IMR-90 (cell line): ENCODE results near the gene ORM1. TPM values are rescaled to one million over a fixed set of nuclear protein-coding genes. Genes with fewer than 3 reads are reported as not detected.

ENCODE experiments used
- ATAC-seq: fragments of 200-7000 bp; cut with Tn5 transposase; 2 replicates; pipeline ENCODE4 v1.9.1; 2020; ENCODE audit warnings: low read depth, mild to moderate bottlenecking, moderate library complexity
- BruUV-seq: library from RNA; stranded (reverse); fragments of 400-500 nt; replicated peaks from 2 replicates; lab custom pipeline; 2021; lab: Mats Ljungman, UMichigan
- CTCF ChIA-PET: fragments of 300-600 bp; formaldehyde crosslinking; extraction: SDS; loops from one replicate; lab custom pipeline; 2021; ENCODE audit warnings: antibody characterized with exemption; lab: Yijun Ruan, JAX
- POLR2A ChIA-PET: fragments of 300-600 bp; sonication (Branson Sonifier 250); formaldehyde crosslinking; loops from one replicate; lab custom pipeline; 2022; ENCODE audit warnings: antibody characterized with exemption; ENCODE audit not compliant: unreplicated experiment; lab: Charles Lee
- DNase-seq: peaks from one replicate; pipeline ENCODE4 v3.0.0; 2013
- H2AFZ ChIP-seq: replicated peaks from 2 replicates; pipeline ENCODE3; 2013; ENCODE audit warnings: low read length, mild to moderate bottlenecking; ENCODE audit not compliant: poor library complexity
- H2AK5ac ChIP-seq: 2 replicates; pipeline ENCODE4 v1.6.1; 2013; ENCODE audit warnings: low read depth, low read length, inconsistent platforms
- H2AK9ac ChIP-seq: replicated peaks from 2 replicates; pipeline ENCODE3; 2013; ENCODE audit warnings: mild to moderate bottlenecking, low read depth, low read length, moderate library complexity; ENCODE audit not compliant: poor library complexity
- H2BK120ac ChIP-seq: 2 replicates; pipeline ENCODE4 v1.6.1; 2013; ENCODE audit warnings: low read depth, low read length, inconsistent platforms
- H2BK15ac ChIP-seq: 3 replicates; pipeline ENCODE4 v1.6.1; 2013; ENCODE audit warnings: low read depth, low read length, inconsistent platforms
- H2BK20ac ChIP-seq: 2 replicates; pipeline ENCODE4 v1.6.1; 2013; ENCODE audit warnings: low read depth, mild to moderate bottlenecking, inconsistent platforms, low read length, moderate library complexity
- H2BK5ac ChIP-seq: 2 replicates; pipeline ENCODE4 v1.6.1; 2013; ENCODE audit warnings: mild to moderate bottlenecking, low read depth, low read length, inconsistent platforms; ENCODE audit not compliant: poor library complexity, severe bottlenecking
- H3K14ac ChIP-seq: replicated peaks from 2 replicates; pipeline ENCODE4 v1.6.1; 2013; ENCODE audit warnings: low read depth, low read length, inconsistent platforms
- H3K18ac ChIP-seq: 2 replicates; pipeline ENCODE4 v1.6.1; 2013; ENCODE audit warnings: low read depth, low read length, control low read depth
- H3K23ac ChIP-seq: 2 replicates; pipeline ENCODE4 v1.6.1; 2013; ENCODE audit warnings: low read depth, low read length, inconsistent platforms
- H3K27ac ChIP-seq: 2 replicates; pipeline ENCODE4 v1.5.1; 2013; ENCODE audit warnings: mild to moderate bottlenecking, control low read depth, low read length; ENCODE audit not compliant: insufficient read depth
- H3K27me3 ChIP-seq: 2 replicates; pipeline ENCODE4 v1.6.1; 2013; ENCODE audit warnings: low read length; ENCODE audit not compliant: control insufficient read depth, insufficient read depth
- H3K36me3 ChIP-seq: 2 replicates; pipeline ENCODE4 v1.6.1; 2013; ENCODE audit warnings: low read length, mixed read lengths; ENCODE audit not compliant: control insufficient read depth, insufficient read depth
- H3K4ac ChIP-seq: 2 replicates; pipeline ENCODE4 v1.6.1; 2013; ENCODE audit warnings: low read depth, low read length, inconsistent platforms
- H3K4me1 ChIP-seq: 2 replicates; pipeline ENCODE4 v1.6.1; 2013; ENCODE audit warnings: low read length, mixed read lengths; ENCODE audit not compliant: control insufficient read depth, insufficient read depth
- H3K4me2 ChIP-seq: 2 replicates; pipeline ENCODE4 v1.6.1; 2013; ENCODE audit warnings: low read depth, mild to moderate bottlenecking, control low read depth, low read length, moderate library complexity
- H3K4me3 ChIP-seq: 2 replicates; pipeline ENCODE4 v1.5.1; 2013; ENCODE audit warnings: low read depth, mild to moderate bottlenecking, control low read depth, low read length, moderate library complexity; ENCODE audit not compliant: insufficient read depth
- H3K56ac ChIP-seq: 2 replicates; pipeline ENCODE4 v1.6.1; 2013; ENCODE audit warnings: low read length, inconsistent platforms; ENCODE audit not compliant: insufficient read depth; ENCODE audit errors: extremely low read depth
- H3K79me1 ChIP-seq, 2 experiments: 2 replicates each; pipeline ENCODE4 v1.6.1; 2013; ENCODE audit warnings: low read length in 2 of 2, inconsistent platforms in 1 of 2, low read depth in 1 of 2
- H3K9ac ChIP-seq: 2 replicates; pipeline ENCODE4 v1.6.1; 2013; ENCODE audit warnings: low read depth, low read length, control low read depth
- H3K9me1 ChIP-seq: 2 replicates; pipeline ENCODE4 v1.6.1; 2013; ENCODE audit warnings: low read length, inconsistent platforms; ENCODE audit not compliant: insufficient read depth
- H3K9me3 ChIP-seq: 2 replicates; pipeline ENCODE4 v1.6.1; 2013; ENCODE audit warnings: low read length; ENCODE audit not compliant: control insufficient read depth, insufficient read depth
- H4K20me1 ChIP-seq: 2 replicates; pipeline ENCODE4 v1.6.1; 2013; ENCODE audit warnings: low read length, inconsistent platforms; ENCODE audit not compliant: insufficient read depth
- H4K5ac ChIP-seq: 2 replicates; pipeline ENCODE4 v1.6.1; 2013; ENCODE audit warnings: mild to moderate bottlenecking, low read depth, low read length, control low read depth
- H4K8ac ChIP-seq, 2 experiments: 2 replicates each; pipeline ENCODE4 v1.6.1; 2013; ENCODE audit warnings: low read depth in 2 of 2, low read length in 2 of 2, control low read depth in 1 of 2, inconsistent platforms in 1 of 2
- H4K91ac ChIP-seq: 2 replicates; pipeline ENCODE4 v1.6.1; 2013; ENCODE audit warnings: low read depth, low read length, inconsistent platforms; ENCODE audit not compliant: insufficient read depth
- FOS ChIP-seq: fragments of 150-350 bp; IDR thresholded peaks from 2 replicates; pipeline ENCODE4 v1.6.1; 2016; ENCODE audit warnings: low read depth, low read length
- MAFK ChIP-seq: IDR thresholded peaks from 2 replicates; pipeline ENCODE4 v1.6.1; 2012; ENCODE audit warnings: low read depth, low read length, improper control_type of control experiment
- WGBS, 2 experiments: methylation state at CpG; one replicate each; pipeline versions ENCODE4 v1.1.5 to v1.1.7; 2013; ENCODE audit warnings: missing lambda C conversion rate in 2 of 2; ENCODE audit not compliant: insufficient read length in 1 of 2; ENCODE audit errors: extremely low coverage in 2 of 2; 5-methylcytosine and 5-hydroxymethylcytosine counted together
- dilution Hi-C: fragments of 300-500 bp; cut with HindIII; formaldehyde crosslinking; loops from one replicate; pipeline ENCODE4 v1.14.3; 2018; ENCODE audit warnings: low sequenced_read_pairs; ENCODE audit not compliant: unreplicated experiment
- in situ Hi-C: fragments of 300-500 bp; cut with MboI; formaldehyde crosslinking; loops from 3 replicates; pipeline ENCODE4 v1.14.3; 2019; ENCODE audit warnings: low sequenced_read_pairs, inconsistent platforms, mixed read lengths
- intact Hi-C: fragments of 100-400 bp; cut with micrococcal nuclease; formaldehyde crosslinking; loops from 2 replicates; pipeline ENCODE4 v1.10.0; 2022
- polyA plus RNA-seq, 3 experiments: library from polyadenylated mRNA; depleted of rRNA; stranded (reverse); fragments of >200 nt; gene quantifications; 2 replicates each; pipeline ENCODE4 v1.2.3, GENCODE V29; 2012; ENCODE audit warnings: low replicate concordance in 1 of 3
- total RNA-seq: library from RNA; depleted of rRNA; stranded (reverse); fragments of >200 nt; gene quantifications from 2 replicates; pipeline ENCODE4 v1.2.3, GENCODE V29; 2012

The ORM1 gene
- total and polyA plus RNA-seq, 2 of the 4 experiments (the other 2 are of a cell fraction): 0.18 TPM; not detected in 1

- Histone ChIP-seq H3K4me1 (peaks cover 36% of the 10 kb centered on the region), H3K23ac (0 out of 2 replicates have a peak overlapping the region, but pooled peaks have one; percentile 18), H4K8ac (0 out of 4 replicates have a peak overlapping the region, but pooled peaks of 1 of the 2 experiments have one; percentile 15), H2AK9ac (peak overlapping the region; percentile 46), H2AFZ (peak overlapping the region; percentile 54), H3K14ac (peak overlapping the region; percentile 34; the same call in 1 of the 2 replicates), H3K9me3 (no peaks in the 10 kb centered on the region), H3K4ac (peak overlapping the region; percentile 21), H2BK5ac (peak overlapping the region; percentile 41), H2BK120ac (peak overlapping the region; percentile 41), H4K91ac (peak overlapping the region; percentile 55), H3K27me3 (no peaks in the 10 kb centered on the region), H2BK20ac (peak overlapping the region; percentile 38; the same call in 1 of the 2 replicates), H3K4me2 (no peak overlapping the region), H2AK5ac (peak overlapping the region; percentile 97; the same call in 1 of the 2 replicates), H3K9me1 (peaks cover 45% of the 10 kb centered on the region), H3K27ac (no peak overlapping the region), H3K79me1 (peaks cover 7 to 39% of the 10 kb centered on the region in 2 experiments; a peak in 3 of 4 replicates), H3K36me3 (peaks cover 3% of the 10 kb centered on the region; the same call in 1 of the 2 replicates), H4K20me1 (peaks cover 4% of the 10 kb centered on the region), H3K56ac (no peak overlapping the region), H4K5ac (no peak overlapping the region; the same call in 1 of the 2 replicates), H2BK15ac (no peak overlapping the region), H3K18ac (no peak overlapping the region), H3K9ac (no peak overlapping the region), H3K4me3 (no peak overlapping the region)
- BruUV-seq: no TSS peak
- intact Hi-C loops (no loop called here), in situ Hi-C loops (no loop called here), dilution Hi-C loops (no loop called here)
- peak; percentile 51 for DNase-seq
- TF ChIP-seq MAFK (no peak), FOS (peak; percentile 34; the same call in 1 of the 2 replicates)
- POLR2A ChIA-PET: no interaction called here
- peak; percentile 14; the same call in 1 of the 2 replicates for ATAC-seq
- CTCF ChIA-PET: interaction anchor here (0.8 to 1.6 kb wide), 2 partner anchors 12 to 124 kb away, joined by 4 read pairs; no protein-coding TSS in a partner anchor
- 40% methylated on average over 5 of the region's 14 CpGs; no CpG with 5 or more reads in 1 of the 2 experiments for WGBS, 2 experiments
These were observed 43.9 kb upstream of the ORM1 start for GRCh38 chr9:114278881-114279570.
